GM20000 (cell line): ENCODE measurements around the gene PCOLCE2.
"Not testable (repeated sequence)": the region's sequence is repeated elsewhere in the genome, so short reads cannot be mapped to it uniquely, and the experiment has no call there.

Experiments used
- DNase-seq: peaks from one replicate; pipeline ENCODE4 v3.0.0; 2012; ENCODE audit warnings: low spot score
- TF ChIP-seq, protein P1 (sequence below): IDR thresholded peaks from 2 replicates; pipeline ENCODE4 v1.5.1; 2012; ENCODE audit warnings: mild to moderate bottlenecking, control low read depth; ENCODE audit errors: extremely low read depth, missing control alignments

Gene PCOLCE2

DNA sequence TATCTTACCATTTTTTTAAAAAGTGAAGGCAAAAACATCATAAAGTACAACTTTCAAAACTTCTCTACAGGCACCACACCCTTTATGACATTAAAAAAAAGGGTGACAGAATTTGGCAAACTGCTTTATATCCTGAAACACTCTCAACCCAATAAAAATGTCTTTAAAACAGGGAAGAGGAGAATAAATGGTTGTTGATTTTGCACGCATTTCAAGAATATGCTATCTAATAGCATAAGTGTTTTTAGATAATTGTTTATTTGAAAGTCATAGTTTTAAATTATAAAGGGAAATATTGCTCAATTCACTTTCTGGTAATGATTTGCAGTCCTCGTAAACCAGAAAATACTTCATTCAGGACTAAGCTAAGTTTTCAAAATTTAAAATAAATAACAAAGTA lies 1.7 kb upstream of the PCOLCE2 start:
- TF ChIP-seq, protein P1, sequence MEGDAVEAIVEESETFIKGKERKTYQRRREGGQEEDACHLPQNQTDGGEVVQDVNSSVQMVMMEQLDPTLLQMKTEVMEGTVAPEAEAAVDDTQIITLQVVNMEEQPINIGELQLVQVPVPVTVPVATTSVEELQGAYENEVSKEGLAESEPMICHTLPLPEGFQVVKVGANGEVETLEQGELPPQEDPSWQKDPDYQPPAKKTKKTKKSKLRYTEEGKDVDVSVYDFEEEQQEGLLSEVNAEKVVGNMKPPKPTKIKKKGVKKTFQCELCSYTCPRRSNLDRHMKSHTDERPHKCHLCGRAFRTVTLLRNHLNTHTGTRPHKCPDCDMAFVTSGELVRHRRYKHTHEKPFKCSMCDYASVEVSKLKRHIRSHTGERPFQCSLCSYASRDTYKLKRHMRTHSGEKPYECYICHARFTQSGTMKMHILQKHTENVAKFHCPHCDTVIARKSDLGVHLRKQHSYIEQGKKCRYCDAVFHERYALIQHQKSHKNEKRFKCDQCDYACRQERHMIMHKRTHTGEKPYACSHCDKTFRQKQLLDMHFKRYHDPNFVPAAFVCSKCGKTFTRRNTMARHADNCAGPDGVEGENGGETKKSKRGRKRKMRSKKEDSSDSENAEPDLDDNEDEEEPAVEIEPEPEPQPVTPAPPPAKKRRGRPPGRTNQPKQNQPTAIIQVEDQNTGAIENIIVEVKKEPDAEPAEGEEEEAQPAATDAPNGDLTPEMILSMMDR: no peak
- DNase-seq: no peak

DNA sequence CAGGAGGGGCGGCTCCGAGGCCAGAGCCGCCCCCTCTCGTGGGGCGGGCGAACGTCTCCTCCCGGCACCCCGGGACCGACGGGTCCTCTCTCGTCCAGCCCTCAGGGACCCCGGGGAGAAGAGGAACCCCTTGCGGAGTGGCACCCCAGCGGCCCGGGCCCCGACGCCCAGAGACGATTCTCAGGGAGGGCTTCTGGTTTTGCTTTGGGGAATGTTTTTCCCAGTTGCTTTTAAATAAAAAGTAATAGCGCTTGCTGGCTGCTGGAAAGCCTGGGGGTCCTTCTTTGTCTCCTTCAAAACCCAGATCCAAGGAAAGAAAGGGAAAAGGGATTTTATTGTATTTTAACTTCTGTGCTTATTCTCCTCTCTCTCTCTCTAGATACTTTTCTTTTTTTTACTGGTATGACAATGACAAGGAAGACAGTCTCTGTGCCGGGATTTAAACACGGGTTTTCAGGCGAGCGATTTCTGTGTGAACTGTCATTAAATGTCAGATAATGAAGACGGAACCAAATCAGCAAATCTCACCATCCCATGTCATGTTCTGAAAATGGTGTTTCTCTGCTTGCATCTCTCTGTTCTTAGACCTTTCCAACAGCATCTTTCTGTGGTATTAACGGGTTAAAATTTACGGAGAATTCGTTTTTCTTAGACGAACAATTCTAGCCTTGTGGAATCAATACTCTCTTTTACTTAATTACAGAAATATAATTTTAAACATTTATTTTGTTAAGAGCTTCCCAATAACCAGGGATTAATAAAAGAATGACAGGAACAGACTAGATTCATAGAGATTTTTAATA lies 530 bp upstream of the PCOLCE2 start:
- DNase-seq: no peak
- TF ChIP-seq, protein P1: no peak

DNA sequence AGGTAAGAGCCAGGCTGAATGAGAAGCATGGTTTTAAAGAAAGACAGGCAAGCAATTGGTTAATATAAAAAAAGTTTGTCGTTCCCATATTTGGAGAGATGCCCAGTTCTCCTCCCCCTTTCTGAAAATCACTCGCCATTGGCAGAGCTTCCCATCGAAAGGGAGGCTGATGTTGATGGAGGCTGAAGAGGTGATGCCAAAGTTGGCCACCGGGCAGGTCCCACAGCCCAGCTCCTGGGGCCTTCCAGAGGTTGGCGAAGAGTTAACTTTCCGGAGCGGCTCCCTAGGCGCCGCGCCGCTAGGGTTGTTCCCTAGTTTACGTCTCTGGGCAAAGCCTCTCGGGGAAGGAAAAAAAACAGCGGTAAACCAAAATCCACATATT lies 793 bp downstream of the PCOLCE2 start:
- TF ChIP-seq, protein P1: no peak
- no peak for DNase-seq

DNA sequence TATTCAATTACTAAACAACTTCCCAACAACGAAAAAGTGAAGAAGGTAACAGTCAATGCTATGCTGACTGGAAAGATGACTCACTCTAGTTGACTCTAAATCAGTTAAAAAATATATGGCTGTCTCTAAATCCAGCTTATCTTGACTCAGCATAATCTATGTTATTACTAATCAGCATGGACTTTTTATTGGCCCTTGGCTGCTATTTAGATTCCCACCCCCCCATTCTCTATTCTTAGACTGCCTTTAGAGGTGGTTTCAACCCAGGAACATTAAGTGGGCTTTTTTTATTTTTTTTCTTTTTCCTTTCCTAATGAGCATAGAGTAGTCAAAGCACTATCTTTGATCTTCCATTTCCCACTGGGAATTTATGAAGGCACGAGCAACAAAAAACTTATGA lies 1.9 kb downstream of the PCOLCE2 start:
- no peak for DNase-seq
- TF ChIP-seq, protein P1: no peak

DNA sequence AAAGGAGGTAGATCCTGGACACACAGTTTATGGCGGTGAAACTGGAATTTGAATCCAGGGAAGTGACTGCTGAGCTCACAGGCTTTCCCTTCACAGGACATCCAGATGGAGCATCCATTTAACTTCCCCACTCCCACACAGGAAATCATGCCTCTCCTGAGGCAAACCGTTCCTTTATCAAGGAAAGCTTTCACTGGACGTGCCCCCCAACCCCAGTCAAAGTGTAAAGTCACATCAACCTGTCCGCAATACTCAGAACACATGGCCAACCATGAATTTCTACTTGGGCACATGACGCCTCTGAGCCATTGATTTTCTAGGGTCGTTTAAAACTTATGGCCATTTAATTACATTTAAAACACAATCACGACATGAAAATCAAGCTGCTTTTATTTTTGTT lies 2.9 kb downstream of the PCOLCE2 start:
- TF ChIP-seq, protein P1: no peak
- DNase-seq: no peak

DNA sequence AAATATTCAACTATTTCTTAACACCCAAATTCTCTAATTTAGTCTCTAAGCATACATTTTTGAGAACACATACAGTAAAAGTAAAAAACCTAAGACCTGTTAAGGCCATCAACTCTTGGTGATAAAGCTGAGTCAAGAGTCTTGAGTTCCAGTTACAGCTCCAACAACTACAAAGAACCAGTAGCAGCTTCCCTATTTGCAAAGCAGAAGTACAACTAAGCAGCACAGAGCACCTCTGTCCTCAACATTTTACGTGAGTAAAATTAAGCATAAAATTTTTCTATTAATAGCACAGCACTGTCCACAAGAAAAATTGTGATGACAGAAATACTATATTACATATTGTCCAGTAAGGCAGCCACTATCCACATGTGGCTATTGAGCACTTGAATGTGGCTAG lies 4.4 kb downstream of the PCOLCE2 start:
- DNase-seq: no peak
- TF ChIP-seq, protein P1: no peak

DNA sequence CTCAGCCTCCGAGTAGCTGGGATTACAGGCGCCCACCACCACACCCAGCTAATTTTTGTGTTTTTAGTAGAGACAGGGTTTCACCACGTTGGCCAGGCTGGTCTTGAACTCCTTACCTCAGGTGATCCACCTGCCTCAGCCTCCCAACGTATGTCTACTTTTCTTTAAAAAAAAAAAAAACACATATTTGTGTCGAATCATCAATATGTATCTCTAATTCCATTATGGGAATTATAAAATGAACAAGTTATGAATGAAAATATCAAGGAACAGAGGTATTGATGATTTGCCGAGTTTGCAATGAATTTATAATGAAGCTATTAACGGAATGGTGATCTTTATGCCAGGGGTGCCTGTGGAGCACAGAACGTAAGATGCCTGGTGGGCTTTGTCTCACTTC lies 5.3 kb downstream of the PCOLCE2 start:
- not testable (repeated sequence) for DNase-seq
